ENCODE results near the gene HK3.

GRCh38 chr5:176866707-176867310, 32.3 kb downstream of the HK3 start:
- TF ChIP-seq CTCF (IDR thresholded peaks at IDR 0.05) (no peak), POLR2A (IDR thresholded peaks at IDR 0.05) (no peak)

All from right lobe of liver (tissue), 4 donors.